ENCODE results near the gene IFNL3. TPM values are rescaled to one million over a fixed set of nuclear protein-coding genes. Genes with fewer than 3 reads are reported as not detected.

IFNL3 gene
- total RNA-seq, 1 donor from 2014 or later: not detected

- no peak overlapping the region for H3K4me3 Mint-ChIP-seq (ENCODE audit: unreplicated experiment)
- peaks cover 2% of the 10 kb centered on the region for H3K27me3 Mint-ChIP-seq (ENCODE audit: unreplicated experiment)
- no peaks in the 10 kb centered on the region for H3K4me1 Mint-ChIP-seq (ENCODE audit: low read depth, unreplicated experiment)
- H3K9me3 Mint-ChIP-seq (ENCODE audit: unreplicated experiment): peaks cover 4% of the 10 kb centered on the region
- H3K27ac Mint-ChIP-seq (ENCODE audit: unreplicated experiment): no peak overlapping the region
- DNase-seq: no peak
- TF ChIP-seq, protein P1, sequence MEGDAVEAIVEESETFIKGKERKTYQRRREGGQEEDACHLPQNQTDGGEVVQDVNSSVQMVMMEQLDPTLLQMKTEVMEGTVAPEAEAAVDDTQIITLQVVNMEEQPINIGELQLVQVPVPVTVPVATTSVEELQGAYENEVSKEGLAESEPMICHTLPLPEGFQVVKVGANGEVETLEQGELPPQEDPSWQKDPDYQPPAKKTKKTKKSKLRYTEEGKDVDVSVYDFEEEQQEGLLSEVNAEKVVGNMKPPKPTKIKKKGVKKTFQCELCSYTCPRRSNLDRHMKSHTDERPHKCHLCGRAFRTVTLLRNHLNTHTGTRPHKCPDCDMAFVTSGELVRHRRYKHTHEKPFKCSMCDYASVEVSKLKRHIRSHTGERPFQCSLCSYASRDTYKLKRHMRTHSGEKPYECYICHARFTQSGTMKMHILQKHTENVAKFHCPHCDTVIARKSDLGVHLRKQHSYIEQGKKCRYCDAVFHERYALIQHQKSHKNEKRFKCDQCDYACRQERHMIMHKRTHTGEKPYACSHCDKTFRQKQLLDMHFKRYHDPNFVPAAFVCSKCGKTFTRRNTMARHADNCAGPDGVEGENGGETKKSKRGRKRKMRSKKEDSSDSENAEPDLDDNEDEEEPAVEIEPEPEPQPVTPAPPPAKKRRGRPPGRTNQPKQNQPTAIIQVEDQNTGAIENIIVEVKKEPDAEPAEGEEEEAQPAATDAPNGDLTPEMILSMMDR (IDR thresholded peaks at IDR 0.05; ENCODE audit: partially characterized antibody, unreplicated experiment): no peak
- no peaks in the 10 kb centered on the region for H3K36me3 Mint-ChIP-seq (ENCODE audit: unreplicated experiment)
These were observed 12.4 kb upstream of the IFNL3 start for GRCh38 chr19:39257227-39257626.

- Mint-ChIP-seq H3K27ac (ENCODE audit: unreplicated experiment) (no peak overlapping the region), H3K4me1 (ENCODE audit: low read depth, unreplicated experiment) (no peaks in the 10 kb centered on the region), H3K36me3 (ENCODE audit: unreplicated experiment) (no peaks in the 10 kb centered on the region), H3K9me3 (ENCODE audit: unreplicated experiment) (peaks cover 4% of the 10 kb centered on the region), H3K4me3 (ENCODE audit: unreplicated experiment) (no peak overlapping the region), H3K27me3 (ENCODE audit: unreplicated experiment) (peaks cover 2% of the 10 kb centered on the region)
- no peak for DNase-seq
- TF ChIP-seq, protein P1 (IDR thresholded peaks at IDR 0.05; ENCODE audit: partially characterized antibody, unreplicated experiment): no peak
These were observed 9.9 kb upstream of the IFNL3 start for GRCh38 chr19:39254531-39255345.

- Mint-ChIP-seq H3K27ac (ENCODE audit: unreplicated experiment) (no peak overlapping the region), H3K27me3 (ENCODE audit: unreplicated experiment) (peaks cover 6% of the 10 kb centered on the region), H3K4me1 (ENCODE audit: low read depth, unreplicated experiment) (no peaks in the 10 kb centered on the region), H3K36me3 (ENCODE audit: unreplicated experiment) (no peaks in the 10 kb centered on the region), H3K9me3 (ENCODE audit: unreplicated experiment) (peaks cover 4% of the 10 kb centered on the region), H3K4me3 (ENCODE audit: unreplicated experiment) (no peak overlapping the region)
- no peak for DNase-seq
- TF ChIP-seq, protein P1 (IDR thresholded peaks at IDR 0.05; ENCODE audit: partially characterized antibody, unreplicated experiment): no peak
These were observed 8.8 kb upstream of the IFNL3 start for GRCh38 chr19:39253374-39254149.

DNA sequence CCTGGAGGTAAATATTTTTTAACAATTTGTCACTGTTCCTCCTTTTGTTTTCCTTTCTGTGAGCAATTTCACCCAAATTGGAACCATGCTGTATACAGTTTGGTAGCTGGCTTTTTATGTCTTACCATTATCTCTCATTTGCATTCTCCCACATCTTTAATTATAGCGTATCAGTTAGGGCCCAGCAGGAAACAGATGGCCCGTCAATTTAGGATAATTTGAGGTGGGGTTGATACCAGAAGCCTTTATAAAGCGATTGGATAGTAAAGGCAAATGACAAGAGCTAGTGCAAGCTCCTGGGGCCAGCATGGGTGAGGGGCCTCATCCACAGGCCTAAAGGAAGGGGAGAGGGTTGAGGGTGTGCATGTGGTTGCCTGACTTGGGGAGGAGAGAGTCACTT is 7.7 kb upstream of the IFNL3 start:
- peaks cover 6% of the 10 kb centered on the region for H3K27me3 Mint-ChIP-seq (ENCODE audit: unreplicated experiment)
- no peaks in the 10 kb centered on the region for H3K36me3 Mint-ChIP-seq (ENCODE audit: unreplicated experiment)
- no peak for DNase-seq
- peaks cover 4% of the 10 kb centered on the region for H3K9me3 Mint-ChIP-seq (ENCODE audit: unreplicated experiment)
- TF ChIP-seq, protein P1 (IDR thresholded peaks at IDR 0.05; ENCODE audit: partially characterized antibody, unreplicated experiment): no peak
- no peak overlapping the region for H3K27ac Mint-ChIP-seq (ENCODE audit: unreplicated experiment)
- H3K4me3 Mint-ChIP-seq (ENCODE audit: unreplicated experiment): no peak overlapping the region
- no peaks in the 10 kb centered on the region for H3K4me1 Mint-ChIP-seq (ENCODE audit: low read depth, unreplicated experiment)

- Mint-ChIP-seq H3K27me3 (ENCODE audit: unreplicated experiment) (peaks cover 6% of the 10 kb centered on the region), H3K27ac (ENCODE audit: unreplicated experiment) (no peak overlapping the region), H3K4me3 (ENCODE audit: unreplicated experiment) (no peak overlapping the region), H3K9me3 (ENCODE audit: unreplicated experiment) (peaks cover 2% of the 10 kb centered on the region), H3K36me3 (ENCODE audit: unreplicated experiment) (no peaks in the 10 kb centered on the region), H3K4me1 (ENCODE audit: low read depth, unreplicated experiment) (no peaks in the 10 kb centered on the region)
- TF ChIP-seq, protein P1 (IDR thresholded peaks at IDR 0.05; ENCODE audit: partially characterized antibody, unreplicated experiment): no peak
- DNase-seq: no peak
These were observed 7.0 kb upstream of the IFNL3 start for GRCh38 chr19:39251846-39252245.

Measured in glutamatergic neuron (in vitro differentiated cells).